Activated CD4-positive, CD25-positive, alpha-beta regulatory T cell treated with anti-CD3 and anti-CD28 coated beads, Interleukin-2, amount 50 U/mL, for 72 hours (primary cell): ENCODE measurements around the gene MUC2.

Experiments
- DNase-seq: peaks from one replicate; pipeline ENCODE4 v3.0.0; 2021

The MUC2 gene

DNA sequence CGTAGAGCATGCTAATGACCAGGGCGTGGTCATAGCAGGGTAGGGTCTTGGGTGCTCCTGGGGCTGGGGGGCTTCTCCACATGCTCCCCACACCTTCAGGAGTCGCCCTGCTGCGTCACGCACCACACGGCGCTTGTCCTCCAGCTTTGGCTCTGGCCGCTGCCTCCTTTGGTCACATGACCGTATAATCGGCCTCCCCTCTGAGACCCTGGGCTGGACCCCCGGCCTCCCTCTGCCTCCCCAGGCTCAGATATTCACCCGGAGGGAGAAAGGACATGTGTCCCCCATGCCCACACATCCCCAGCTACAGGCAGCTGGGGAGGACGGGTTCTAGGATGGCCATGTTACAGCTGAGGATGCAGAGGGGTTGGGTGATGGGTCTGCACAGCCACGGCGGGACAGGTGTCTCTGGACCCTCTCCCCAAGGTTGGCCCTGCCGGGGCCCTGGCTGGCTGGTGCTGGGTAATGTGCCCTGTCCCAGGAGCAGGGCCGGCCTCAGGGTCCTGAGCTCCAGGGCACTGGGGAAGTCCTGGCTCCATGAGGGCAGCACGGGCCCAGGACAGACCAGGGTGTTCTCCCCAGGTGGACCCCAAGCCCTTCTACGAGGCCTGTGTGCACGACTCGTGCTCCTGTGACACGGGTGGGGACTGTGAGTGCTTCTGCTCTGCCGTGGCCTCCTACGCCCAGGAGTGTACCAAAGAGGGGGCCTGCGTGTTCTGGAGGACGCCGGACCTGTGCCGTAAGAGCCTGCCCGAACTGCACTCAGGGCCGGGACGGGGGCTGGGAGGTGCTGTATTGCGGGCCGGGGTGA is 14.5 kb downstream of the MUC2 start:
- no peak for DNase-seq

- DNase-seq = no peak
Measured at GRCh38 chr11:1089738-1090599, 15.3 kb downstream of the MUC2 start.

GRCh38 chr11:1090600-1091331 is 16.1 kb downstream of the MUC2 start:
- DNase-seq = no peak

DNA sequence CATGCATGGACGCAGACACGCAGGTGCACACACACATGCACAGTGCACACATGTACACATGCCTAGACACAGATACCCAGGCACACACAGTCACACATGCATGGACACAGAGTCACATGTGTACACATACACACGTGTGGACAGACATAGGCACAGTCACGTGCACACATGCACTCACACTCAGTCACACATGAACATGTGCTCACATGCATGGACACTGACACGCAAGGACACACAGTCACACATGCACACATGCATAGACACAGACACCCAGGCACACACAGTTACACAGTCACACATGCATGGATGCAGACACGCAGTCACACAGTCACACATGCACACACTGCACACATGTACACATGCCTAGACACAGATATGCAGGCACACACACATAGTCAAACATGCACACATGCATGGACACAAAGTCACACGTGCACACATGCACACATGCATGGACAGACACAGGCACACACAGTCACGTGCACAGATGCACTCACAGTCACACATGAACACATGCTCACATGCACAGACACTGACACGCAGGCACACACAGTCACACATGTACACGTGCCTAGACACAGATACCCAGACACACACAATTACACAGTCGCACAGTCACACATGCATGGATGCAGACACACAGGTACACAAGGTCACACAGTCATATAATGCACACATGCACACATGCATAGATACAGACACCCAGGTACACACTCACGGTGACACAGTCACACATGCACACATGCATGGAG is 16.8 kb downstream of the MUC2 start:
- no peak for DNase-seq

DNA sequence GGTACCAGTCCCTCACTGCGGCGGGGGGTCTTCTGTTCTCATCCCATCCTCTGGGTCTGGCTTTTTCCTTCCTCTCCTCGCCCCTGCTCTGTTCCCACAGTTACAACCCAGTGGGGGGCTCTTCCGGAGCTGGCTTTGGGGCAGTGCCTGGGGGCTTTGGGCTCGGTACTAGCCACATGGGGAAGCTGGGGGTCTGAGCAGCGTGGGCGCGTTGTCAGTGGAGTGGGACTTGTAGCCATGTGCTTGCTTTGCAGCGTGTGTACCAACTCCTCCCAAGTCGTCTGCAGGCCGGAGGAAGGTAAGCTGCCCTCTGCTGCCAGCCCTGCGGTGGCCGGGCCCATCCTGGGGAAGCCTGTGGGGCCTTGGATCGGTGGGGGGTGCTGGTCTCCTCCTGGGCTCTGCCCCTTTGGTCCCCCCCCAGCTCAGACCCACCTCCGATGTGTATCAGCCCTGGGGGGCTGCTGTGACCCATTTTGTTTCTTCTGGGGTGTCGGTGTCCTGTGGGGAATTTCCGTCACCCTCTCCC is 17.5 kb downstream of the MUC2 start:
- DNase-seq = no peak

DNA sequence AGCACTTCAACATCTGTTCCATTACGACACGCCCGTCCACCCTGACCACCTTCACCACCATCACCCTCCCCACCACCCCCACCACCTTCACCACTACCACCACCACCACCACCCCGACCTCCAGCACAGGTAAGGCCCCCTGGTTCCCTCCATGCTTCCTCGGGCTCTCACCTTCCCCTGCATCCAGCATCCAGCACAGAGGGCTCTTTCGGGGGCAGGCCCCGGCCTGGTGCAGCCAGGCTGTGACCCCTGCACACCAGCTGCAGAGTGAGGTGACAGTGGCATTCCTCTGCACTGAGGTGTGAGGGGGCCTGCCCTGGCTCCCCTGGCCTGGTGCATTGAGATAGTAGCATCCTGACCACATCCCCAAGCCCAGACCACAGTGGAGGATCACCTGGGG is 18.2 kb downstream of the MUC2 start:
- DNase-seq = no peak

GRCh38 chr11:1099519-1100355 is 25.1 kb downstream of the MUC2 start:
- no peak for DNase-seq

DNA sequence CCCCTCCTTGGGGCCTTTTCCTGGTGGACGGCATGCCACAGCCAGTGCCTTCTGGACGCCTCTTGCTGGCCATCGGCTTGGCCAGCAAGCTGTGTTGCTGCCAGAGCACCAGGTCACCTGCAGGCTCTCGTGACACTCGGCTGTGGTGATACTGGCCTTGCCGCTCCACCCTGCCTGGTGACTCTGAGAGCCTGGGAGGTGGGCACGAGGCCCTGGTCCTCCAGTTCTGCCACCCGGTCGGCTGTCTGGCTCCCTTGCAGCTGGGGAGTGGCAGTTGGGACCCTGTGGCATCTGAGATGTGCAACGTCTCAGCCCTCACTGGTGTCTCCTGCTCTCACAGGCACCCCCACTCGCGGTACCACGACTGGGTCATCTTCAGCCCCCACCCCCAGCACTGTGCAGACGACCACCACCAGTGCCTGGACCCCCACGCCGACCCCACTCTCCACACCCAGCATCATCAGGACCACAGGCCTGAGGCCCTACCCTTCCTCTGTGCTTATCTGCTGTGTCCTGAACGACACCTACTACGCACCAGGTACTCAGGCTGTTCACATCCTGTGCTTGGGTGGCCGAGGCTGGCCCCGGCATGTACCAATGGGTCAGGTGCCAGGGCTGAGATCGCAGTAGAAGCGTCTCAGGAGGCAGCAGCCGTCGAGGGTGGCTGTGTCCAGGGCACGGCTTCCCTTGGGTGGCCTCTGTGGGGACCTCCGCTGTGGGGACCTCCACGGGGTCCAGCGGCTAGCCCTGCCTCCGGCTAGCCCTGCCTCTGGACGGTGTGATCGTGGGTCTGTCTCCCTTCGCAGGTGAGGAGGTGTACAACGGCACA is 26.0 kb downstream of the MUC2 start:
- DNase-seq = no peak

DNA sequence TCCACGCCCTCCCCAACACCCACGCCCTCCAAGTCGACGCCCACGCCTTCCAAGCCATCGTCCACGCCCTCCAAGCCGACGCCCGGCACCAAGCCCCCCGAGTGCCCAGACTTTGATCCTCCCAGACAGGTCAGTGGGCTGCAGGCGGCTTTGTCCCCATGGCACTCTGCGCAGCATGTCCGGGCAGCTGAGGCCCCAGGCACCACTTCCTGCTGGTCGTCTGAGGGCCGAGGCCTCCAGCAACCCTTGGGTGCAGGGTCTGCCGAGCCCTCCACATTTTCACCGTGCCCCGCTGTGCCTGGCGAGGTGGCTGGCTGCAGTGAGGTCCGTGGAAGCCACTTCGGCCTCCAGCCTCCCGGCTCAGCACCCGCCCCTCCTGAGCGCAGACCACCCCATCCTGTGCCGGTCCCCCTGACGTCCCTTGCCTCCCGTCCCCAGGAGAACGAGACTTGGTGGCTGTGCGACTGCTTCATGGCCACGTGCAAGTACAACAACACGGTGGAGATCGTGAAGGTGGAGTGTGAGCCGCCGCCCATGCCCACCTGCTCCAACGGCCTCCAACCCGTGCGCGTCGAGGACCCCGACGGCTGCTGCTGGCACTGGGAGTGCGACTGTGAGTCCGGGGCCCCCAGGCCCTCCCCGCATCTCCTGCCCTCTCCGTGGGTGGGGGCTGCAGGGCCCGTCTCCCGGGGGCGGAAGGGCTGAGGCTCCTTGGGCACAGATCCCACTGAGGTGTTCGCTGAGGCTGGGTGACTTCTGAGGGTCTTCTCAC is 26.8 kb downstream of the MUC2 start:
- no peak for DNase-seq

DNA sequence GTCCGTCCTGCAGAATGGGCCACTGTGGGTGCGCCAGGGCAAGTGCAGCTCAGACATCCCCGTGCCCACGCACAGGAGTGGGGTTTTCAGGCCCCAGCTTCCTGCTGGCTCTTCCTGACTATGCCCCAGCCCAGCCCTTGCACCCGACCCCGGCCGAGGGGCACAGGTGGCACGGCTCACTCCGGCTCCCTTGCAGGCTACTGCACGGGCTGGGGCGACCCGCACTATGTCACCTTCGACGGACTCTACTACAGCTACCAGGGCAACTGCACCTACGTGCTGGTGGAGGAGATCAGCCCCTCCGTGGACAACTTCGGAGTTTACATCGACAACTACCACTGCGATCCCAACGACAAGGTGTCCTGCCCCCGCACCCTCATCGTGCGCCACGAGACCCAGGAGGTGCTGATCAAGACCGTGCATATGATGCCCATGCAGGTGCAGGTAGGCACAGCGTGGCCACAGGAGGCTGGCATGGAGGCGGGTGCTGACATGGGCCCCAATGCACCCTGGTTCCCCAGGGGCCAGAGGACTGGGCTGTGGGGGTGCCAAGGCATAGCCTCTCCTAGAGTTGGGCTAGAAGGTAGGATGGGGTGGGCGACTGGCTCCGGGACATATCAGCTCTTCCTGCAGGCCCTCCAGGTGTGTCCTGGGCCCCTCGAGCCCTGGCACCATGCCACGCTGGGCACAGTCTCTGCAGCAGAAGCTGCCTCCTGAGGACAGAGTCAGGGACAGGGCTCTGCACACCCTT is 27.7 kb downstream of the MUC2 start:
- DNase-seq = no peak

- no peak for DNase-seq
Measured at GRCh38 chr11:1102996-1103395, 28.3 kb downstream of the MUC2 start.

- no peak for DNase-seq
Measured at GRCh38 chr11:1103401-1104360, 29.0 kb downstream of the MUC2 start.

DNA sequence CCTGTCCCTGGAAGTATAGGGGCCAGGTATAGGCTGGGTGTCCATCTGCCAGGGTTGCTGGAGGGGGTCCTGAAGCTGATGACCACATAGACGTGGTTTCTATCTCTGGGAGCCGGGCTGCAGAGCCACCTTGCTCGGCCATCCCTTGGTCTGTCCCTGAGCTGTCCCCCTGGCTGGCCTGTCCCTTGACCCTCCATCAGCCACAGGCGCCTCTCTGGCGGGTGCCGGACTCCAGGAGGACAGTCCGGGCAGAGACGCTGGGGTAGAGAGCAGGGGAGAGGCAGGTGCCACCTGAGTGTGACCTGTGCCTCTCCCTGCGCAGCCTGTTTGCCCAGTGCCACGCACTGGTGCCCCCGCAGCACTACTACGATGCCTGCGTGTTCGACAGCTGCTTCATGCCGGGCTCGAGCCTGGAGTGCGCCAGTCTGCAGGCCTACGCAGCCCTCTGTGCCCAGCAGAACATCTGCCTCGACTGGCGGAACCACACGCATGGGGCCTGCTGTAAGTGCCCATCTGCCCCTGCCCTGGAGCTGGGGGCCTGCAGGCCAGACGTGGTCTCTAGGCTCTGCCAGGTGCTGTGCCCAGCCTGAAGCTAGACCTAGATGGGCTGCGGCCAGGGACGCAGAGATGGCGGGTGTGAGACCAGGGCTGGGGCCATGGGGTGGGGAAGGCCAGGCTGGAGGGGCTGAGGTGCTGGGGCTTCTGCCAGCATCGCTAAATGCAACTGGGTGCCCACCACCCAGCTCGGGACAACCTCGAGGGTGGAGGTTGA is 29.9 kb downstream of the MUC2 start:
- no peak for DNase-seq

- no peak for DNase-seq
Measured at GRCh38 chr11:1105183-1105565, 30.5 kb downstream of the MUC2 start.

DNA sequence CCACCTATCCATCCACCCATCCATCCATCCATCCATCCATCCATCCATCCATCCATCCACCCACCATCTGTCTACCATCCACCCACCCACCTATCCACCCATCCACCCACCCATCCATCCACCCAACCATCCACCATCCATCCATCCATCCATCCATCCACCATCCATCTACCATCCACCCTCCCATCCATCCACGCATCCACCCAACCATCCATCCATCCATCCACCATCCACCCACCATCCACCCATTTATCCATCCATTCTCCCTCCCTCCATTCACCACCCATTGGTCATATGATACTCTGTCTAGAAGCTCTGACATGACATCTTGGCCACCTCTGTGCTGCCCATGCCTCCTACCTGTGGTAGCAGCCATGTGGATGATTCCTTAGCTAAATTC is 31.7 kb downstream of the MUC2 start:
- DNase-seq = no peak

- DNase-seq = no peak
Measured at GRCh38 chr11:1107316-1108245, 32.9 kb downstream of the MUC2 start.
